Epithelial cell of esophagus (primary cell): Measurements from ENCODE around the gene SPIB.

ENCODE experiments used
- DNase-seq: peaks from one replicate; pipeline ENCODE4 v3.0.0; 2010; ENCODE audit warnings: low read depth
- H3K4me3 ChIP-seq: 2 replicates; pipeline ENCODE4 v1.5.1; 2011; ENCODE audit warnings: mild to moderate bottlenecking, low read length, control low read depth
- TF ChIP-seq, protein P1 (sequence below): IDR thresholded peaks from 2 replicates; pipeline ENCODE4 v1.5.1; 2011; ENCODE audit warnings: low read depth, mild to moderate bottlenecking, low read length, control low read depth, inconsistent platforms; ENCODE audit not compliant: insufficient read depth; ENCODE audit errors: missing control alignments

The SPIB gene

GRCh38 chr19:50393589-50393988 lies 25.1 kb upstream of the SPIB start:
- H3K4me3 ChIP-seq: no peak overlapping the region
- no peak for DNase-seq
- TF ChIP-seq, protein P1, sequence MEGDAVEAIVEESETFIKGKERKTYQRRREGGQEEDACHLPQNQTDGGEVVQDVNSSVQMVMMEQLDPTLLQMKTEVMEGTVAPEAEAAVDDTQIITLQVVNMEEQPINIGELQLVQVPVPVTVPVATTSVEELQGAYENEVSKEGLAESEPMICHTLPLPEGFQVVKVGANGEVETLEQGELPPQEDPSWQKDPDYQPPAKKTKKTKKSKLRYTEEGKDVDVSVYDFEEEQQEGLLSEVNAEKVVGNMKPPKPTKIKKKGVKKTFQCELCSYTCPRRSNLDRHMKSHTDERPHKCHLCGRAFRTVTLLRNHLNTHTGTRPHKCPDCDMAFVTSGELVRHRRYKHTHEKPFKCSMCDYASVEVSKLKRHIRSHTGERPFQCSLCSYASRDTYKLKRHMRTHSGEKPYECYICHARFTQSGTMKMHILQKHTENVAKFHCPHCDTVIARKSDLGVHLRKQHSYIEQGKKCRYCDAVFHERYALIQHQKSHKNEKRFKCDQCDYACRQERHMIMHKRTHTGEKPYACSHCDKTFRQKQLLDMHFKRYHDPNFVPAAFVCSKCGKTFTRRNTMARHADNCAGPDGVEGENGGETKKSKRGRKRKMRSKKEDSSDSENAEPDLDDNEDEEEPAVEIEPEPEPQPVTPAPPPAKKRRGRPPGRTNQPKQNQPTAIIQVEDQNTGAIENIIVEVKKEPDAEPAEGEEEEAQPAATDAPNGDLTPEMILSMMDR: no peak

DNA sequence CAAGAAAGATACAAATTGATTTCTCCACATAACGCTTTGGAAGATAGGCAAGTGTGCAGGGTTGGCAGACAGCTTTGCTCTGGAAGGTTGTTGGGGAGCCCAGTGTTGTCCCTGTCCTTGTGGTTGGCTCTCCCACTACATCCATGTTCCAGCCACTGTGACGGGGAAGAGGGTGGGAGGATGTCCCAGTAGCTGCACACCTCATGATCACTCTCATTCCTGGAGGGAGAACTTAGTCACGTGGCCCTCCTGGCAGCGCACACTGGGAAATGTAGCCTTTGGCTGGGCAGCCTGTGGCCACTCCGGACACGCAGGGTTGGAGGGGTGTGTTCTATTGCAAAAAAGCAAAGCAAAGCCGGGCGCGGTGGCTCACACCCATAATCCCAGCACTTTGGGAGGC lies 24.7 kb upstream of the SPIB start:
- no peak overlapping the region for H3K4me3 ChIP-seq
- TF ChIP-seq, protein P1: no peak
- DNase-seq: no peak

DNA sequence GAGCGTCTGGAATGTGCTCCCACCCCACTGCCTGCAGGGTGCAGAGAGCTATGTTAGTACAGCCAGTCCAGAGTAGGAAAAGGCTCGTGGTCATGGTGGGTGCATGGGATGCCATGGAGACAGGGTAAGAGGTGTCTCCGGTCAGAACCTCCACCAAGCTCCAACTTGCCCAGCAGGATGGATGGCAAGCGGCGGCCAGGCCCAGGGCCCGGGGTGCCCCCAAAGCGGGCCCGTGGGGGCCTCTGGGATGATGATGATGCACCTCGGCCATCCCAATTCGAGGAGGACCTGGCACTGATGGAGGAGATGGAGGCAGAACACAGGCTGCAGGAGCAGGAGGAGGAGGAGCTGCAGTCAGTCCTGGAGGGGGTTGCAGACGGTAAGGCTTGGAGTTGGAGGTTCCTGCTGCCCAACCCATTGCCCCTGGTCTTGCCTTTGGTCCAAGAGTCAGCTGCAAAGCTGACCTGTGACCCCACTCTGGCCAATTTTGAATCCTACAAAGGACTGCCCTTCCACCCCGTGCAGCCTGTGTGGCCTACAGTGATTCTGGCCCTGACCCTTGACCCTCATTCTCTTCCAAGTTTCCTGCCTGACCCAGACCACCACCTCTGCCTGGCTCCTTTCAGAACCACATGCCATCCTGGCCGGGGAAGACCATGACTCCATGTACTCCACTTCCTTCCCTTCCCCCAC lies 19.9 kb upstream of the SPIB start:
- DNase-seq: no peak
- no peak overlapping the region for H3K4me3 ChIP-seq
- TF ChIP-seq, protein P1: no peak

- H3K4me3 ChIP-seq: no peak overlapping the region
- TF ChIP-seq, protein P1: no peak
- no peak for DNase-seq
These were observed 19.4 kb upstream of the SPIB start for GRCh38 chr19:50399368-50399745.

GRCh38 chr19:50401605-50402450 lies 16.9 kb upstream of the SPIB start:
- TF ChIP-seq, protein P1: no peak
- no peak overlapping the region for H3K4me3 ChIP-seq
- no peak for DNase-seq

- no peak for DNase-seq
- TF ChIP-seq, protein P1: no peak
- H3K4me3 ChIP-seq: no peak overlapping the region
These were observed 16.0 kb upstream of the SPIB start for GRCh38 chr19:50402544-50403301.
